IMR-90 (cell line): ENCODE measurements around the gene GBA2.

ENCODE experiments used
- CEBPB ChIP-seq: IDR thresholded peaks from 2 replicates; pipeline ENCODE4 v1.6.1; 2012; ENCODE audit warnings: low read depth, low read length, improper control_type of control experiment
- CHD1 ChIP-seq: IDR thresholded peaks from 2 replicates; pipeline ENCODE4 v1.6.1; 2012; ENCODE audit warnings: low read depth, low read length, improper control_type of control experiment
- POLR2A ChIP-seq: IDR thresholded peaks from 2 replicates; pipeline ENCODE4 v1.6.1; 2012; ENCODE audit warnings: mild to moderate bottlenecking, low read depth, low read length
- RAD21 ChIP-seq: IDR thresholded peaks from 2 replicates; pipeline ENCODE4 v1.6.1; 2012; ENCODE audit warnings: low read length, improper control_type of control experiment
- USF2 ChIP-seq: fragments of 150-350 bp; IDR thresholded peaks from 2 replicates; pipeline ENCODE4 v1.6.1; 2017; ENCODE audit warnings: mild to moderate bottlenecking, antibody characterized with exemption, low read length, low read depth
- TF ChIP-seq, protein P1 (sequence below): conservative IDR thresholded peaks from 2 replicates; pipeline ENCODE4 v1.5.1; 2012; ENCODE audit warnings: mild to moderate bottlenecking, low read depth, low read length, improper control_type of control experiment

DNA sequence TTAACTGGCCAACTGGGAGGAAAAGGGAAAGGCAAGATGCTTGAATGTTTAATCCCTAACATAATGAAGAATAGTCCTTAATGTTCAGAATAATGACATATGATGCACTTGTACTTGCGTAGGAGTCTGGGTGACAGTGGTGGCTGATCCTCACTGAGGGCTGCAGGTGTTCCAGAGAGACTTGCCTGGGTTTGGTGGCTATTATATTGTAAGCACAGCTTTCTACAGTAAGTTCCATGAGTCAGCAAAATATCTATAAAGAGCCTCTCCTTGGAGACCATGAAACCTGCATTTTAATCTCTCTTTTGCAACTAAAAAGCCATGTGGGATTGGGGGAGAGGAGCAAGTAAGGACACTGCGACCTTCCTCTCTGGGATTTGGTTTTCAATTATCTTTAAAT is 40.5 kb upstream of the GBA2 start:
- TF ChIP-seq, protein P1, sequence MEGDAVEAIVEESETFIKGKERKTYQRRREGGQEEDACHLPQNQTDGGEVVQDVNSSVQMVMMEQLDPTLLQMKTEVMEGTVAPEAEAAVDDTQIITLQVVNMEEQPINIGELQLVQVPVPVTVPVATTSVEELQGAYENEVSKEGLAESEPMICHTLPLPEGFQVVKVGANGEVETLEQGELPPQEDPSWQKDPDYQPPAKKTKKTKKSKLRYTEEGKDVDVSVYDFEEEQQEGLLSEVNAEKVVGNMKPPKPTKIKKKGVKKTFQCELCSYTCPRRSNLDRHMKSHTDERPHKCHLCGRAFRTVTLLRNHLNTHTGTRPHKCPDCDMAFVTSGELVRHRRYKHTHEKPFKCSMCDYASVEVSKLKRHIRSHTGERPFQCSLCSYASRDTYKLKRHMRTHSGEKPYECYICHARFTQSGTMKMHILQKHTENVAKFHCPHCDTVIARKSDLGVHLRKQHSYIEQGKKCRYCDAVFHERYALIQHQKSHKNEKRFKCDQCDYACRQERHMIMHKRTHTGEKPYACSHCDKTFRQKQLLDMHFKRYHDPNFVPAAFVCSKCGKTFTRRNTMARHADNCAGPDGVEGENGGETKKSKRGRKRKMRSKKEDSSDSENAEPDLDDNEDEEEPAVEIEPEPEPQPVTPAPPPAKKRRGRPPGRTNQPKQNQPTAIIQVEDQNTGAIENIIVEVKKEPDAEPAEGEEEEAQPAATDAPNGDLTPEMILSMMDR, result no peak
- no peak for TF ChIP-seq USF2
- TF ChIP-seq POLR2A, result no peak
- TF ChIP-seq RAD21, result no peak
- no peak for TF ChIP-seq CEBPB
- TF ChIP-seq CHD1, result no peak
